Dendritic cell treated with granulocyte-macrophage colony-stimulating factor and Interleukin-4, amounts not matched to agents 40 ng/mL and 50 ng/mL, for 4 days (primary cell): ENCODE results near the gene VPS41.

Experiments
- H3K27ac Mint-ChIP-seq: one replicate; pipeline ENCODE4 v1.8.0; 2022; ENCODE audit warnings: mild to moderate bottlenecking, mixed read lengths
- H3K27me3 Mint-ChIP-seq: one replicate; pipeline ENCODE4 v1.8.0; 2022; ENCODE audit warnings: mild to moderate bottlenecking, mixed read lengths
- H3K36me3 Mint-ChIP-seq: one replicate; pipeline ENCODE4 v1.8.0; 2022; ENCODE audit warnings: low read depth, mixed read lengths
- H3K4me1 Mint-ChIP-seq: one replicate; pipeline ENCODE4 v1.8.0; 2022; ENCODE audit warnings: low read depth, mixed read lengths
- H3K4me3 Mint-ChIP-seq: one replicate; pipeline ENCODE4 v1.8.0; 2022; ENCODE audit warnings: mild to moderate bottlenecking, moderate library complexity, mixed read lengths
- H3K9me3 Mint-ChIP-seq: one replicate; pipeline ENCODE4 v1.8.0; 2022; ENCODE audit warnings: mixed read lengths
- intact Hi-C: fragments of 100-400 bp; cut with micrococcal nuclease; formaldehyde crosslinking; loops from one replicate; pipeline ENCODE4 v1.15.0; 2022

Gene VPS41

GRCh38 chr7:38796626-38797501 lies 112.1 kb downstream of the VPS41 start:
- Mint-ChIP-seq H3K4me3 (no peak overlapping the region), H3K27me3 (no peaks in the 10 kb centered on the region), H3K27ac (no peak overlapping the region), H3K4me1 (no peaks in the 10 kb centered on the region), H3K36me3 (peaks cover 56% of the 10 kb centered on the region), H3K9me3 (no peaks in the 10 kb centered on the region)
- intact Hi-C loops: loop anchor here (1.0 kb wide), 1 partner anchor 724 kb away; no protein-coding TSS in a partner anchor

- H3K4me1 Mint-ChIP-seq: no peaks in the 10 kb centered on the region
- intact Hi-C loops: no loop called here
- H3K27me3 Mint-ChIP-seq: no peaks in the 10 kb centered on the region
- no peak overlapping the region for H3K27ac Mint-ChIP-seq
- H3K4me3 Mint-ChIP-seq: no peak overlapping the region
- H3K36me3 Mint-ChIP-seq: peaks cover 68% of the 10 kb centered on the region
- H3K9me3 Mint-ChIP-seq: no peaks in the 10 kb centered on the region
These were observed 113.4 kb downstream of the VPS41 start for GRCh38 chr7:38795593-38795992.

GRCh38 chr7:38781991-38782390 lies 127.0 kb downstream of the VPS41 start:
- H3K4me3 Mint-ChIP-seq: no peak overlapping the region
- H3K36me3 Mint-ChIP-seq: peaks cover 58% of the 10 kb centered on the region
- no peak overlapping the region for H3K27ac Mint-ChIP-seq
- H3K27me3 Mint-ChIP-seq: no peaks in the 10 kb centered on the region
- no peaks in the 10 kb centered on the region for H3K9me3 Mint-ChIP-seq
- intact Hi-C loops: no loop called here
- no peaks in the 10 kb centered on the region for H3K4me1 Mint-ChIP-seq

- intact Hi-C loops: no loop called here
- H3K27me3 Mint-ChIP-seq: no peaks in the 10 kb centered on the region
- H3K4me3 Mint-ChIP-seq: no peak overlapping the region
- H3K4me1 Mint-ChIP-seq: peaks cover 2% of the 10 kb centered on the region
- no peaks in the 10 kb centered on the region for H3K9me3 Mint-ChIP-seq
- peaks cover 75% of the 10 kb centered on the region for H3K36me3 Mint-ChIP-seq
- H3K27ac Mint-ChIP-seq: no peak overlapping the region
These were observed 131.4 kb downstream of the VPS41 start for GRCh38 chr7:38777609-38778008.

- no peak overlapping the region for H3K4me3 Mint-ChIP-seq
- no peaks in the 10 kb centered on the region for H3K27me3 Mint-ChIP-seq
- peaks cover 6% of the 10 kb centered on the region for H3K4me1 Mint-ChIP-seq
- no peaks in the 10 kb centered on the region for H3K9me3 Mint-ChIP-seq
- intact Hi-C loops: no loop called here
- H3K27ac Mint-ChIP-seq: no peak overlapping the region
- peaks cover 65% of the 10 kb centered on the region for H3K36me3 Mint-ChIP-seq
These were observed 133.3 kb downstream of the VPS41 start for GRCh38 chr7:38775506-38776175.

- H3K4me3 Mint-ChIP-seq: no peak overlapping the region
- no peak overlapping the region for H3K27ac Mint-ChIP-seq
- H3K36me3 Mint-ChIP-seq: peaks cover 80% of the 10 kb centered on the region
- H3K9me3 Mint-ChIP-seq: no peaks in the 10 kb centered on the region
- H3K27me3 Mint-ChIP-seq: no peaks in the 10 kb centered on the region
- H3K4me1 Mint-ChIP-seq: peaks cover 6% of the 10 kb centered on the region
- intact Hi-C loops: no loop called here
These were observed 135.6 kb downstream of the VPS41 start for GRCh38 chr7:38773430-38773829.

- no peaks in the 10 kb centered on the region for H3K9me3 Mint-ChIP-seq
- H3K27me3 Mint-ChIP-seq: no peaks in the 10 kb centered on the region
- intact Hi-C loops: no loop called here
- H3K4me1 Mint-ChIP-seq: no peaks in the 10 kb centered on the region
- no peak overlapping the region for H3K4me3 Mint-ChIP-seq
- no peak overlapping the region for H3K27ac Mint-ChIP-seq
- H3K36me3 Mint-ChIP-seq: peaks cover 85% of the 10 kb centered on the region
These were observed 148.8 kb downstream of the VPS41 start for GRCh38 chr7:38760226-38760625.

- H3K4me1 Mint-ChIP-seq: no peaks in the 10 kb centered on the region
- peaks cover 86% of the 10 kb centered on the region for H3K36me3 Mint-ChIP-seq
- H3K27ac Mint-ChIP-seq: no peak overlapping the region
- no peak overlapping the region for H3K4me3 Mint-ChIP-seq
- intact Hi-C loops: no loop called here
- no peaks in the 10 kb centered on the region for H3K9me3 Mint-ChIP-seq
- no peaks in the 10 kb centered on the region for H3K27me3 Mint-ChIP-seq
These were observed 150.0 kb downstream of the VPS41 start for GRCh38 chr7:38759028-38759427.

- no peaks in the 10 kb centered on the region for H3K27me3 Mint-ChIP-seq
- H3K27ac Mint-ChIP-seq: no peak overlapping the region
- no peaks in the 10 kb centered on the region for H3K4me1 Mint-ChIP-seq
- no peaks in the 10 kb centered on the region for H3K9me3 Mint-ChIP-seq
- intact Hi-C loops: no loop called here
- H3K36me3 Mint-ChIP-seq: peaks cover 86% of the 10 kb centered on the region
- H3K4me3 Mint-ChIP-seq: no peak overlapping the region
These were observed 151.1 kb downstream of the VPS41 start for GRCh38 chr7:38757931-38758330.

GRCh38 chr7:38756521-38756920 lies 152.5 kb downstream of the VPS41 start:
- H3K4me3 Mint-ChIP-seq: no peak overlapping the region
- no peak overlapping the region for H3K27ac Mint-ChIP-seq
- no peaks in the 10 kb centered on the region for H3K9me3 Mint-ChIP-seq
- H3K27me3 Mint-ChIP-seq: no peaks in the 10 kb centered on the region
- no peaks in the 10 kb centered on the region for H3K4me1 Mint-ChIP-seq
- peaks cover 94% of the 10 kb centered on the region for H3K36me3 Mint-ChIP-seq
- intact Hi-C loops: no loop called here

GRCh38 chr7:38753347-38753746 lies 155.6 kb downstream of the VPS41 start:
- H3K36me3 Mint-ChIP-seq: peaks cover 96% of the 10 kb centered on the region
- no peaks in the 10 kb centered on the region for H3K9me3 Mint-ChIP-seq
- no peaks in the 10 kb centered on the region for H3K4me1 Mint-ChIP-seq
- intact Hi-C loops: no loop called here
- H3K27me3 Mint-ChIP-seq: no peaks in the 10 kb centered on the region
- H3K4me3 Mint-ChIP-seq: no peak overlapping the region
- no peak overlapping the region for H3K27ac Mint-ChIP-seq

- H3K4me3 Mint-ChIP-seq: no peak overlapping the region
- H3K4me1 Mint-ChIP-seq: no peaks in the 10 kb centered on the region
- no peak overlapping the region for H3K27ac Mint-ChIP-seq
- no peaks in the 10 kb centered on the region for H3K27me3 Mint-ChIP-seq
- intact Hi-C loops: no loop called here
- H3K9me3 Mint-ChIP-seq: no peaks in the 10 kb centered on the region
- peaks cover 98% of the 10 kb centered on the region for H3K36me3 Mint-ChIP-seq
These were observed 157.6 kb downstream of the VPS41 start for GRCh38 chr7:38751416-38751815.

GRCh38 chr7:38748056-38748610 lies 160.9 kb downstream of the VPS41 start:
- H3K27me3 Mint-ChIP-seq: no peaks in the 10 kb centered on the region
- peaks cover 5% of the 10 kb centered on the region for H3K4me1 Mint-ChIP-seq
- H3K27ac Mint-ChIP-seq: no peak overlapping the region
- H3K36me3 Mint-ChIP-seq: peaks cover 89% of the 10 kb centered on the region
- intact Hi-C loops: no loop called here
- no peak overlapping the region for H3K4me3 Mint-ChIP-seq
- H3K9me3 Mint-ChIP-seq: no peaks in the 10 kb centered on the region

GRCh38 chr7:38746438-38746837 lies 162.6 kb downstream of the VPS41 start:
- Mint-ChIP-seq H3K4me1 (peaks cover 5% of the 10 kb centered on the region), H3K27me3 (no peaks in the 10 kb centered on the region), H3K9me3 (no peaks in the 10 kb centered on the region), H3K36me3 (peaks cover 89% of the 10 kb centered on the region), H3K27ac (no peak overlapping the region), H3K4me3 (no peak overlapping the region)
- intact Hi-C loops: no loop called here
